Uterus (tissue), 2 donors: ENCODE data around the gene SLC25A26.

Experiments
- POLR2A ChIP-seq, 2 donors: fragments of 450-650 bp; IDR thresholded peaks; one replicate each; pipeline ENCODE4 v1.6.1; 2016; ENCODE audit warnings: antibody characterized with exemption in 2 of 2, mild to moderate bottlenecking in 1 of 2, moderate library complexity in 1 of 2
- TF ChIP-seq, protein P1 (sequence below), 4 experiments: fragments of 200-600 bp in 2 of 4; fragments of 450-650 bp in 2 of 4; sonication (generic) in 2 of 4; IDR thresholded peaks; one replicate each; pipeline ENCODE4 v1.5.1; 2016 to 2019; ENCODE audit warnings: antibody characterized with exemption in 4 of 4, mild to moderate bottlenecking in 2 of 4, moderate library complexity in 1 of 4

- TF ChIP-seq, protein P1, sequence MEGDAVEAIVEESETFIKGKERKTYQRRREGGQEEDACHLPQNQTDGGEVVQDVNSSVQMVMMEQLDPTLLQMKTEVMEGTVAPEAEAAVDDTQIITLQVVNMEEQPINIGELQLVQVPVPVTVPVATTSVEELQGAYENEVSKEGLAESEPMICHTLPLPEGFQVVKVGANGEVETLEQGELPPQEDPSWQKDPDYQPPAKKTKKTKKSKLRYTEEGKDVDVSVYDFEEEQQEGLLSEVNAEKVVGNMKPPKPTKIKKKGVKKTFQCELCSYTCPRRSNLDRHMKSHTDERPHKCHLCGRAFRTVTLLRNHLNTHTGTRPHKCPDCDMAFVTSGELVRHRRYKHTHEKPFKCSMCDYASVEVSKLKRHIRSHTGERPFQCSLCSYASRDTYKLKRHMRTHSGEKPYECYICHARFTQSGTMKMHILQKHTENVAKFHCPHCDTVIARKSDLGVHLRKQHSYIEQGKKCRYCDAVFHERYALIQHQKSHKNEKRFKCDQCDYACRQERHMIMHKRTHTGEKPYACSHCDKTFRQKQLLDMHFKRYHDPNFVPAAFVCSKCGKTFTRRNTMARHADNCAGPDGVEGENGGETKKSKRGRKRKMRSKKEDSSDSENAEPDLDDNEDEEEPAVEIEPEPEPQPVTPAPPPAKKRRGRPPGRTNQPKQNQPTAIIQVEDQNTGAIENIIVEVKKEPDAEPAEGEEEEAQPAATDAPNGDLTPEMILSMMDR (IDR thresholded peaks at IDR 0.05) = no peak
- TF ChIP-seq POLR2A (IDR thresholded peaks at IDR 0.05) = no peak
These were observed 81.5 kb downstream of the SLC25A26 start for GRCh38 chr3:66302288-66302687.
